Activated CD8-positive, alpha-beta memory T cell treated with anti-CD3 and anti-CD28 coated beads for 36 hours (primary cell): Measurements from ENCODE around the gene UBAC2. TPM values are rescaled to one million over a fixed set of nuclear protein-coding genes. Genes with fewer than 3 reads are reported as not detected.
"Not testable (repeated sequence)": the region's sequence is repeated elsewhere in the genome, so short reads cannot be mapped to it uniquely, and the experiment has no call there.

Experiments
- CTCF ChIA-PET: fragments of 350-600 bp; sonication (Branson Sonifier 250); formaldehyde crosslinking; loops from one replicate; lab custom pipeline; 2021; ENCODE audit warnings: antibody characterized with exemption; lab: Charles Lee
- POLR2A ChIA-PET: fragments of 350-600 bp; sonication (Branson Sonifier 250); formaldehyde crosslinking; loops from one replicate; lab custom pipeline; 2021; ENCODE audit warnings: antibody characterized with exemption; lab: Charles Lee
- total RNA-seq, 2 experiments: library from RNA; stranded (reverse); gene quantifications; one replicate each; pipeline ENCODE4 v1.2.3, GENCODE V29; 2021

UBAC2 gene
- total RNA-seq, 2 experiments from 2014 or later = 61.6 to 62.4 TPM

DNA sequence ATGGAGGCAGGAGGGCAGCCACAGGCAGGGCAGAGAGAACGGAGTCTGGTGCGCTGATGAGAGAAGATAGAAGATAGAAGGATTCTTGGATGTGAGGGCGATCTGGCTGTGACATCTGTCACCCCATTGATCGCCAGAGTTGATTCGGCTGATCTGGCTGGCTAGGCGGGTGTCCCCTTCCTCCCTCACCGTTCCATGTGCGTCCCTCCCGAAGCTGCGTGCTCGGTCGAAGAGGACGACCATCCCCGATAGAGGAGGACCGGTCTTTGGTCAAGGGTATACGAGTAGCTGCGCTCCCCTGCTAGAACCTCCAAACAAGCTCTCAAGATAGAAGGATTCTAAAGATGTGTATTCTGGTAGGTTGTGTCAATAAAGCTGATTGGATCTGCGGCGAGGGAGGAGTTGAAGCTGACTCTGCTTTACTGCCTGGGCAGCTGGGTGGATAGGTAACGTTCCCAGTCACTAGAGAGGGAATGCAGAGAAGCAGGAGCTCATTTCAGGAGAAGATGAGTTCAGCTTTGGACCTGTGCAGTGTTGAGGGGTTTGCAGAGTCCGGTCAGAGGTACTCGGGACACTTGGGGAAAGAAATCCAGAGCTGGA is 5.1 kb downstream of the UBAC2 start:
- CTCF ChIA-PET = interaction anchor here (1.1 to 3.3 kb wide), 3 partner anchors 10 to 64 kb away, joined by 3 to 20 read pairs (median 5); no protein-coding TSS in a partner anchor
- POLR2A ChIA-PET = interaction anchor here (0.8 to 2.5 kb wide), 4 partner anchors 9 to 52 kb away, joined by 3 to 8 read pairs (median 4); partner anchors contain the start of gene GPR18

DNA sequence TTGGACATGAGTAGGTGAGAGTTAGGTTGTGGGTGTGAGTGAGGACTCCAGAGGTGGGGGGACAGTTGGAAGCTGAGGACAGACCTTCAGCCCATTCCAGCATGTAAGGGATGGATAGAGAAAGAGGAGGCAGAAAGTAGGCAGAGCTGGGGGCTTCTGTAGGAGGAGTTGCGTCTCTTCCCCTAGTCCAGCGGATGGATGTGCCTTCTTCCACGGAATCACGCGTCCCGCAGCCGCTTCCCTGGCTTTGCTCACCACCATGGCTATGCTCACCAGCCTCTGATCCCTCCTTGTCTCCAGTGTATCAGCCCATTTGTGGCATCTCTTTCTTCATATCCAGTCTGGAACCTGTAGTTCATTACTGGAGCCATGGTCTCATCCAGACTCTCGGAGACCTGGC is 5.6 kb downstream of the UBAC2 start:
- ChIA-PET POLR2A (interaction anchor here (0.8 to 1.1 kb wide), 2 partner anchors 13 to 52 kb away, joined by 3 read pairs; partner anchors contain the start of gene GPR18), CTCF (interaction anchor here (1.1 to 3.3 kb wide), 3 partner anchors 9 to 63 kb away, joined by 3 to 20 read pairs (median 5); no protein-coding TSS in a partner anchor)

DNA sequence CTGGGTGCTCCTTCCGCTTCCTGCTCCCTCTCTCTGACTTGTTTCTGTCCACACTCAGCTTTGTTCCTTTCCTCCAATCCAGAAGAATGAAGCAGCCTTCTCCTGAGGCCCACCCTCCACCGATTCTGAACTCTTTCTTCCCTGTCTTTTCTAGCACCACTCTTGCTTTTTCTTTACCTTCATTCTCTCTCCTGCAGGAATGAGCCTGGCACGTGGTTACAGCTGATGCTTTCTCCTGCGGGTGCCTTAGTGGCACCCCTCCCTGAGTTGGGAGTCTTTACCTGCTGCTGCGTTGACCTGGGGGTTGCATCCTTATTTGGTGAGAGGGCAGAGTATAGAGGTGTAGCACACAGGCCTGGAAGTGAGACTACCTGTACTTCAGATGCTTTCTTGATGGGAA is 6.2 kb downstream of the UBAC2 start:
- ChIA-PET POLR2A (interaction anchor here (1.1 kb wide), 1 partner anchor 12 kb away, joined by 3 read pairs; no protein-coding TSS in a partner anchor), CTCF (interaction anchor here (1.9 to 3.3 kb wide), 2 partner anchors 9 to 30 kb away, joined by 5 to 20 read pairs; no protein-coding TSS in a partner anchor)

DNA sequence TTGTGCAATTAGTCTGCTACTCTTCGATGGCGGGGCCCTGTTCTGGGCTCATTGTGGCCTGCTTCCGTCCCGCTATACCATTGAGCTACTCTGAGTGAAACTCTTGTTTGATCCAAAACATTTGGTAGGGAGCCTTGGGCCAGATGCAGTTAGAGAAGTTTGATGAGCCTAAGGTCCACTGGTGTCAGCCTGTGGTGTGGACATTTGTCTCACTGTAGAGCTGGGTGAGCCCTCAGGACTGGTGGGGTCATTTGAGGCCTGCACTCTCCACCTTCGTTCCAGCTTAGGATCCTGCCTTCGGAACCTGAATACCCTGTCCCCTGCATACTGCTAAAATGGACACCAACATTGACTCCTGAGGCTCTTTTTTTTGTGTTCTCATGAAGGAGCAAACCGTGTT is 6.9 kb downstream of the UBAC2 start:
- POLR2A ChIA-PET = no interaction called here

GRCh38 chr13:99208185-99208584 is 7.5 kb downstream of the UBAC2 start:
- CTCF ChIA-PET = interaction anchor here (0.7 kb wide), 1 partner anchor 1924 kb away, joined by 4 read pairs; no protein-coding TSS in a partner anchor
- POLR2A ChIA-PET = no interaction called here

More for the DNA sequence above, 6.9 kb downstream of the UBAC2 start:
- CTCF ChIA-PET = interaction anchor here (1.9 to 3.3 kb wide), 2 partner anchors 8 to 31 kb away, joined by 5 to 20 read pairs; no protein-coding TSS in a partner anchor

DNA sequence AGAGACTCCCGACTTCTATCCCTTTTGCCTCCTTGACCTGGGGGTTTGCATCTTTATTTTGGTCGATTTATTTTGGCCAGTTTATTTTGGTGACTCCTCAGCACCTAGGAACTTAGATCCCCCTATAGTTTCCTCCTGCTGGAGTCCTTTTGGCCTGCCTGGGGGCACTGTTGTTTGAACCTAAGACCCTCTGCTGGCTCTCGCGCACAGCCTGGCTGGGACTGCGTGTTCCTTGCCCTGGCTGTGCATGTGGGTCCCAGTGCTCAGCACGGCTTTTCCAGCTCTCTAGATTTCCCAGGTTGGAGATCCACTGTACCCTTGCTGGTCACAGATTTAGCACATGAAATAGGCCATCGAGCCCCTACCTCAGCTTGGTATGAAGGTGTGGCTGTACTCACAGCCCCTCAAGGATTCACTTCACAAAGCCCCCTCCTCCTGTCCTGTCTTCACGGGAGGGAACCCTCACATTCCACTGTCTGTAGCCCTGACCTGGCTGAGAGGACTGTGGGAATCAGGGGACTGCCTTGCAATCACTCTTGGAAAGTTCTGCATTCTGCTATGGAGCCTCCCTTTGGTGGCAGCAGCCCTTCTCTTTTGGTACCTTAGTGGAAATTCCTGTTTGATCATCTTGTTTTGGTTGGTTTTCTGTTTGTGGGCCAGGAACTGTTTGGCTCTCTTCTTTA is 8.3 kb downstream of the UBAC2 start:
- POLR2A ChIA-PET = no interaction called here
- CTCF ChIA-PET = no interaction called here

DNA sequence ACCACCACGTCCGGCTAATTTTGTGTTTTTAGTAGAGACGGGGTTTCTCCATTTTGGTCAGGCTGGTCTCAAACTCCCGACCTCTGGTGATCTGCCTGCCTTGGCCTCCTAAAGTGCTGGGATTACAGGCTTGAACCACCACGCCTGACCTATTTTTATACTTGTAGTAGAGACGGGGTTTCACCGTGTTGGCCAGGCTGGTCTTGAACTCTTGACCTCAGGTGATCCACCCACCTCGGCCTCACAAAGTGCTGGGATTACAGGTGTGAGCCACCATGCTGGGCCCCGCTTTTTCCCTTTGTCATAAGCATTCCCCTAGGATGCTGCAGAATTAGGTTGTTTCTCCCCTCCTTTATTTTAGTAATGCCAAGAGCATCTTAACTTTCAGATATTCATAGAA is 10.0 kb downstream of the UBAC2 start:
- POLR2A ChIA-PET, CTCF ChIA-PET: not testable (repeated sequence)

GRCh38 chr13:99211421-99212035 is 10.9 kb downstream of the UBAC2 start:
- ChIA-PET CTCF (no interaction called here), POLR2A (no interaction called here)

DNA sequence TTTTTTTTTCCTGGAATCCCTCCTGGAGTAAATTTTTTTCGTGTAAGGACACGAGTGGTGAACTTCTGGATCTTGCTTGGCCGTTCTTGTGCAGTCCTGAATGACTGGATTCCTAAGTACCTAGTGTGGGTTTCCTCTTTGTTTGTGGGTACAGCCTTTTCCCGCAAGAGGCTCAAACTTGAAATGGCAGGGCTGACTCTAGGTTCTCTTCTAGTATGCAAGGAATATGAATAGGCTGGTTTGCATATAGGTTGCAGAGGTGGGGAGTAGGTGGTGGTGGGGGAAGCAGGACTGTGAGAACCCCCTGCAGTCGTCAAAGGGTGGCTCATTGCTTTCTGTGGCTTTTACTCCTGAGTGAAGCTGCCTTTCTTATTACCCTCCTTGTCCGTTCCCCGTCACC is 13.6 kb downstream of the UBAC2 start:
- POLR2A ChIA-PET = interaction anchor here (1.4 to 2.2 kb wide), 5 partner anchors 10 to 44 kb away, joined by 5 to 12 read pairs (median 6); partner anchors contain the start of genes GPR18 and UBAC2
- CTCF ChIA-PET = interaction anchor here (0.7 to 4.7 kb wide), 5 partner anchors 9 to 51 kb away, joined by 3 to 20 read pairs (median 4); partner anchors contain the start of gene GPR18

DNA sequence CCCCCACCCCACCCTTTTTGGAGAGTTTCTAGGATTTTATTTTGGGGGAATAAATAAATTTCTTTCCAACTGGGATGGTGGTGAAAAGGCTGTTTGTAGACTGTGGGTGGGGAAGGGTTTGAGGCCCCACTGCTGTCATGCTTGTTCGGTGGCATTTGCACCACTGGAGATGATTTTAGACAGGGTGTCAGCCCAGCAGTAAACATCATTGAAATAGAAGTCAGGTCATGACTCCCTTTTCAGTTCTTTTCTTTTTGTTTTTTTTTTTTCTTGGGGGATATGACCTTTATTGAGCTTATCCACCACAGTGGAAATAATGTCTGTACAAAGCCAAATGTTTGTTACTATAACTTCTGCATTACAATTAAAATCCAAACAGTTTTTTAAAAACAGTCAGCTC is 14.1 kb downstream of the UBAC2 start:
- CTCF ChIA-PET = interaction anchor here (0.6 to 4.7 kb wide), 8 partner anchors 9 to 618 kb away, joined by 3 to 20 read pairs (median 4); partner anchors contain the start of gene GPR18
- POLR2A ChIA-PET = interaction anchor here (1.4 to 2.2 kb wide), 5 partner anchors 10 to 44 kb away, joined by 5 to 12 read pairs (median 6); partner anchors contain the start of genes GPR18 and UBAC2

- CTCF ChIA-PET = interaction anchor here (0.6 to 4.7 kb wide), 7 partner anchors 10 to 618 kb away, joined by 3 to 20 read pairs (median 4); partner anchors contain the start of gene GPR18
- POLR2A ChIA-PET = interaction anchor here (0.7 to 2.2 kb wide), 6 partner anchors 11 to 442 kb away, joined by 3 to 12 read pairs (median 6); partner anchors contain the start of genes GPR18 and UBAC2
These were observed 14.7 kb downstream of the UBAC2 start for GRCh38 chr13:99215184-99215830.

DNA sequence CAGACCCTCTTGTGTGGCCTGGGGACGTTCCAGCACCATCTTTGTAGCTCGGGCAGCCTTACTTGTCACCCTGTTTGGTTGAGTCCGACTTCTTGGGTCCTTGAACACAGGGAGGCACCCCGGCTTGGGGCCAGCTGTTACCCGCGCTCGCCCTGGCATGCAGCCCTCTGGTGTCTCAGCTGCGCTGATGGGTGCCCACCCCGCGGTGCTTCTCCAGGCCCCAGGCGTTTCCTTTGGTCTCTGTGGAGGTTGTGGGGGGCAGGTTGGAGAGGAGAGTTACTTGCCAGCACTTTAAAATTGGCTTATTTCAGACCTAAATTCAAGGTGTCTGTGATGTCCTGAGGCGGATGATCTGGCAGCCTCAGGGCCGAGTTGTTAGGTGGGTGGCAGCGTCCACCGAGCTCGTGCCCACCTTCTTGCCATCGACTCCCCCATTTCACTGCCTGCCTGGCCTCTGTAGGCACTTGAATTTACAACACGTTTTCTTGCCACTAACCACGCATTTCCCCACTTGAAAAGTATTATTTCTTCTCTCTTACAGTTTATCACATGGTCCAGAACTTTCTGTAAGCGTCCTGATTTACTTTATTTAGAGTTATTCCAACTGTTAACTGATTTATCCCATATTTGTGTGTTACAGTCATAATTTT is 16.9 kb downstream of the UBAC2 start:
- POLR2A ChIA-PET = interaction anchor here (0.5 to 1.2 kb wide), 4 partner anchors 13 to 140 kb away, joined by 3 to 6 read pairs (median 5); partner anchors contain the start of gene UBAC2
- CTCF ChIA-PET = interaction anchor here (0.5 to 4.7 kb wide), 5 partner anchors 12 to 165 kb away, joined by 3 to 20 read pairs (median 3); no protein-coding TSS in a partner anchor

GRCh38 chr13:99218126-99218525 is 17.5 kb downstream of the UBAC2 start:
- POLR2A ChIA-PET = interaction anchor here (0.8 to 1.8 kb wide), 7 partner anchors 10 to 40 kb away, joined by 3 to 10 read pairs (median 5); partner anchors contain the start of genes GPR18 and UBAC2
- CTCF ChIA-PET = interaction anchor here (0.7 to 2.0 kb wide), 5 partner anchors 13 to 40 kb away, joined by 3 to 6 read pairs (median 5); partner anchors contain the start of gene UBAC2

- ChIA-PET POLR2A (interaction anchor here (0.7 to 1.8 kb wide), 8 partner anchors 9 to 82 kb away, joined by 3 to 10 read pairs (median 5); partner anchors contain the start of genes GPR18 and UBAC2), CTCF (interaction anchor here (0.7 to 2.0 kb wide), 6 partner anchors 13 to 41 kb away, joined by 3 to 6 read pairs (median 4); partner anchors contain the start of gene UBAC2)
These were observed 17.9 kb downstream of the UBAC2 start for GRCh38 chr13:99218545-99218944.

GRCh38 chr13:99218969-99219368 is 18.3 kb downstream of the UBAC2 start:
- ChIA-PET POLR2A (interaction anchor here (0.7 to 1.8 kb wide), 7 partner anchors 9 to 82 kb away, joined by 3 to 10 read pairs (median 5); partner anchors contain the start of genes GPR18 and UBAC2), CTCF (interaction anchor here (1.0 to 2.0 kb wide), 5 partner anchors 13 to 41 kb away, joined by 3 to 6 read pairs (median 5); partner anchors contain the start of gene UBAC2)

DNA sequence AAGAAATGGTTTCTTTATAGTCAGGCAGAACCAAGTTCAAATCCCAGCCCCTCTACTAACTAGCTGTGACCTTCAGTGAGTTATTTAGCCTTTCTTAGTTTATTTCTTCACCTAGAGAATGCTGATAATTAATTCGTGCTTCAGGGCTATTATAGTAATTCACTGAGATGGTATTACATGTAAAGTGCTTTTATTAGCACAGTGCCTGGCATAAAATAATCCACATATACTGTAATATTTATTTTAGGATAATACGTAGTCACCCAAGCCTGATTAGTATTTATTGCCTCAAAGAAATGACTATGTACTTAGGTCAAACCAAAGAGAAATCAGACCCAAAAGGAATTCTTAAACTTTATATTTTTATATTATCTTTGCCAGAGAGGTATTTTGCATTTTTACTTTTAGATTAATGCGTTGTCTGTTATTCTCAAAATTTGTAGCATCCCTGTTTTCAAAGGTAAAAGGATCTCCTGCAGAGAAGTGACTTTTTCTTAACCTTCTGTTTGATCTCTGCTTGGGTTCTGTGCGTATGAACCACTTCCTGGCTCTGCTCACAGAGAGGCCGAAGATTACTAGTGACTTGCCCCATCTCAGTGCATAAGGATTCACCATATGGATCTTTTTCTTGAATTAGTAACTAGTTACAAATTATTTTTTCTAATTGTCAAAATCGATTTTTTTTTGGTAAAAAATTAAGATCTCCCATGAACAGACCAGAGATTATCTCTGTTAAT is 19.7 kb downstream of the UBAC2 start:
- ChIA-PET CTCF (no interaction called here), POLR2A (no interaction called here)
